ENCODE results near the gene BCL11A. TPM values are rescaled to one million over a fixed set of nuclear protein-coding genes. Genes with fewer than 3 reads are reported as not detected.

The BCL11A gene
- total RNA-seq, 4 donors from 2014 or later, result 1.5 to 8.8 (median 3.2) TPM

DNA sequence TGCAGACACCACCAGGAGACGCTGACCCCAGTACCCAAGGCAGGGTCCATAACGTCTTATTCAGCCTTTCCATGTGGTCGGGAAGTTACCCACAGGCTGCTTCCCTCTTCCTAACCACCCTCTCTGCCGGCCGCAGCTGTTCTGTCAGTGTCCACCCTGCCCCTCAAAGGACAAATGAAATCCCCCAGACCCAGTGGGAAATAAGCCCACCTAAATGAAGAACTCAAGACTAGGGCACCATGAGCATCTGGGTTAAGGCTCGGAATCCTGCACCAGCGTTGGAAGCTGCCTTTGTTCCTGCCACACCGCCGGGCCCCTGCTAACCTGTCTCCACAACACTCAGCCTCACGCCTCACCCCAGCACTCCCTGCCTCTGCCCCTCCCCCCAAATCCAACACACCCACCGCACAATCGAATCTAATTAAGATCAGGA, 21.7 kb downstream of the BCL11A start:
- Histone ChIP-seq H3K9me3 (no peaks in the 10 kb centered on the region), H3K27me3 (peaks cover 0 to 16% of the 10 kb centered on the region in 2 donors), H3K4me1 (no peaks in the 10 kb centered on the region), H3K27ac (no peak overlapping the region), H3K36me3 (no peaks in the 10 kb centered on the region), H3K4me3 (no peak overlapping the region)
- intact Hi-C loops (cut with DNase I; ENCODE audit: low total_unique reads), result no loop called here
- TF ChIP-seq, protein P1, sequence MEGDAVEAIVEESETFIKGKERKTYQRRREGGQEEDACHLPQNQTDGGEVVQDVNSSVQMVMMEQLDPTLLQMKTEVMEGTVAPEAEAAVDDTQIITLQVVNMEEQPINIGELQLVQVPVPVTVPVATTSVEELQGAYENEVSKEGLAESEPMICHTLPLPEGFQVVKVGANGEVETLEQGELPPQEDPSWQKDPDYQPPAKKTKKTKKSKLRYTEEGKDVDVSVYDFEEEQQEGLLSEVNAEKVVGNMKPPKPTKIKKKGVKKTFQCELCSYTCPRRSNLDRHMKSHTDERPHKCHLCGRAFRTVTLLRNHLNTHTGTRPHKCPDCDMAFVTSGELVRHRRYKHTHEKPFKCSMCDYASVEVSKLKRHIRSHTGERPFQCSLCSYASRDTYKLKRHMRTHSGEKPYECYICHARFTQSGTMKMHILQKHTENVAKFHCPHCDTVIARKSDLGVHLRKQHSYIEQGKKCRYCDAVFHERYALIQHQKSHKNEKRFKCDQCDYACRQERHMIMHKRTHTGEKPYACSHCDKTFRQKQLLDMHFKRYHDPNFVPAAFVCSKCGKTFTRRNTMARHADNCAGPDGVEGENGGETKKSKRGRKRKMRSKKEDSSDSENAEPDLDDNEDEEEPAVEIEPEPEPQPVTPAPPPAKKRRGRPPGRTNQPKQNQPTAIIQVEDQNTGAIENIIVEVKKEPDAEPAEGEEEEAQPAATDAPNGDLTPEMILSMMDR (IDR thresholded peaks at IDR 0.05), result no peak
- DNase-seq, result no peak

- intact Hi-C loops (cut with DNase I; ENCODE audit: low total_unique reads), result no loop called here
- Histone ChIP-seq H3K36me3 (no peaks in the 10 kb centered on the region), H3K27ac (no peak overlapping the region), H3K9me3 (no peaks in the 10 kb centered on the region), H3K4me3 (no peak overlapping the region), H3K4me1 (no peaks in the 10 kb centered on the region), H3K27me3 (peaks cover 0 to 16% of the 10 kb centered on the region in 2 donors)
- no peak for TF ChIP-seq POLR2A (IDR thresholded peaks at IDR 0.05)
- TF ChIP-seq, protein P1 (IDR thresholded peaks at IDR 0.05), result no peak
- peak; percentile 31 to 36 for DNase-seq
Observed at GRCh38 chr2:60530660-60531281, 22.7 kb downstream of the BCL11A start.

- intact Hi-C loops (cut with DNase I; ENCODE audit: low total_unique reads), result no loop called here
- no peaks in the 10 kb centered on the region for H3K4me1 ChIP-seq
- no peak overlapping the region for H3K4me3 ChIP-seq
- H3K9me3 ChIP-seq, result no peaks in the 10 kb centered on the region
- H3K27me3 ChIP-seq, result peaks cover 0 to 16% of the 10 kb centered on the region in 2 donors
- H3K27ac ChIP-seq, result no peak overlapping the region
- no peak for DNase-seq
- TF ChIP-seq, protein P1 (IDR thresholded peaks at IDR 0.05), result no peak
- TF ChIP-seq POLR2A (IDR thresholded peaks at IDR 0.05), result no peak
- no peaks in the 10 kb centered on the region for H3K36me3 ChIP-seq
Observed at GRCh38 chr2:60529785-60530627, 23.4 kb downstream of the BCL11A start.

GRCh38 chr2:60529136-60529784, 24.2 kb downstream of the BCL11A start:
- intact Hi-C loops (cut with DNase I; ENCODE audit: low total_unique reads), result no loop called here
- Histone ChIP-seq H3K4me1 (no peaks in the 10 kb centered on the region), H3K27ac (no peak overlapping the region), H3K4me3 (no peak overlapping the region), H3K9me3 (no peaks in the 10 kb centered on the region), H3K27me3 (peaks cover 0 to 16% of the 10 kb centered on the region in 2 donors), H3K36me3 (no peaks in the 10 kb centered on the region)
- DNase-seq, result no peak
- TF ChIP-seq, protein P1 (IDR thresholded peaks at IDR 0.05), result no peak
- no peak for TF ChIP-seq POLR2A (IDR thresholded peaks at IDR 0.05)
